Stomach smooth muscle (tissue), 2 donors: ENCODE results near the gene KCNG2.

ENCODE experiments used
- H3K27ac ChIP-seq: one replicate; pipeline ENCODE4 v1.7.0; 2013; ENCODE audit warnings: mild to moderate bottlenecking, low read length, inconsistent platforms
- H3K27me3 ChIP-seq, 2 donors: one replicate each; pipeline ENCODE4 v1.7.0; 2013; ENCODE audit warnings: low read length in 2 of 2; ENCODE audit not compliant: insufficient read depth in 2 of 2, control insufficient read depth in 1 of 2
- H3K36me3 ChIP-seq, 2 donors: one replicate each; pipeline ENCODE4 v1.7.0; 2013; ENCODE audit warnings: low read length in 2 of 2; ENCODE audit not compliant: control insufficient read depth in 2 of 2, insufficient read depth in 2 of 2
- H3K4me1 ChIP-seq: one replicate; pipeline ENCODE4 v1.7.0; 2013; ENCODE audit warnings: low read length; ENCODE audit not compliant: control insufficient read depth, insufficient read depth
- H3K4me3 ChIP-seq, 2 donors: one replicate each; pipeline ENCODE4 v1.7.0; 2013; ENCODE audit warnings: low read length in 2 of 2
- H3K9ac ChIP-seq, 2 donors: one replicate each; pipeline ENCODE4 v1.7.0; 2013; ENCODE audit warnings: low read length in 2 of 2, mild to moderate bottlenecking in 1 of 2
- H3K9me3 ChIP-seq, 2 donors: one replicate each; pipeline ENCODE4 v1.7.0; 2013; ENCODE audit warnings: low read length in 2 of 2; ENCODE audit not compliant: control insufficient read depth in 2 of 2
- donor health status: healthy.
- donor health status: Pancreatic carcinoma.

Gene KCNG2

GRCh38 chr18:79786304-79786703 is 11.4 kb upstream of the KCNG2 start:
- Histone ChIP-seq H3K36me3 (no peaks in the 10 kb centered on the region), H3K9ac (no peak overlapping the region), H3K27me3 (peaks cover 46 to 71% of the 10 kb centered on the region in 2 donors), H3K4me3 (no peak overlapping the region), H3K9me3 (peaks cover 0 to 6% of the 10 kb centered on the region in 2 donors), H3K4me1 (peaks cover 4% of the 10 kb centered on the region), H3K27ac (no peak overlapping the region)

GRCh38 chr18:79786786-79787526 is 10.8 kb upstream of the KCNG2 start:
- Histone ChIP-seq H3K4me1 (peaks cover 9% of the 10 kb centered on the region), H3K36me3 (no peaks in the 10 kb centered on the region), H3K27ac (no peak overlapping the region), H3K9ac (no peak overlapping the region), H3K4me3 (no peak overlapping the region), H3K9me3 (peaks cover 0 to 6% of the 10 kb centered on the region in 2 donors), H3K27me3 (peaks cover 50 to 76% of the 10 kb centered on the region in 2 donors)

- Histone ChIP-seq H3K27me3 (peaks cover 52 to 81% of the 10 kb centered on the region in 2 donors), H3K4me3 (no peak overlapping the region), H3K27ac (no peak overlapping the region), H3K36me3 (no peaks in the 10 kb centered on the region), H3K9ac (no peak overlapping the region), H3K4me1 (peaks cover 9% of the 10 kb centered on the region), H3K9me3 (peaks cover 0 to 6% of the 10 kb centered on the region in 2 donors)
Observed at GRCh38 chr18:79787527-79787864, 10.2 kb upstream of the KCNG2 start.

GRCh38 chr18:79787865-79788733 is 9.6 kb upstream of the KCNG2 start:
- H3K4me1 ChIP-seq, result peaks cover 9% of the 10 kb centered on the region
- peak overlapping the region in 1 of 2 donors; percentile 47 for H3K4me3 ChIP-seq
- no peaks in the 10 kb centered on the region for H3K36me3 ChIP-seq
- H3K9me3 ChIP-seq, result peaks cover 0 to 6% of the 10 kb centered on the region in 2 donors
- no peak overlapping the region for H3K9ac ChIP-seq
- H3K27me3 ChIP-seq, result peaks cover 53 to 84% of the 10 kb centered on the region in 2 donors
- H3K27ac ChIP-seq, result no peak overlapping the region

- H3K4me1 ChIP-seq, result peaks cover 9% of the 10 kb centered on the region
- H3K27ac ChIP-seq, result no peak overlapping the region
- peaks cover 0 to 6% of the 10 kb centered on the region in 2 donors for H3K9me3 ChIP-seq
- no peak overlapping the region for H3K4me3 ChIP-seq
- H3K9ac ChIP-seq, result no peak overlapping the region
- peaks cover 53 to 83% of the 10 kb centered on the region in 2 donors for H3K27me3 ChIP-seq
- H3K36me3 ChIP-seq, result no peaks in the 10 kb centered on the region
Observed at GRCh38 chr18:79788734-79789085, 9.0 kb upstream of the KCNG2 start.

GRCh38 chr18:79789091-79789891 is 8.4 kb upstream of the KCNG2 start:
- Histone ChIP-seq H3K27ac (no peak overlapping the region), H3K9ac (no peak overlapping the region), H3K36me3 (no peaks in the 10 kb centered on the region), H3K27me3 (peaks cover 49 to 78% of the 10 kb centered on the region in 2 donors), H3K4me3 (no peak overlapping the region), H3K9me3 (peaks cover 0 to 6% of the 10 kb centered on the region in 2 donors), H3K4me1 (peaks cover 9% of the 10 kb centered on the region)

GRCh38 chr18:79789901-79790890 is 7.5 kb upstream of the KCNG2 start:
- no peaks in the 10 kb centered on the region for H3K36me3 ChIP-seq
- peaks cover 9% of the 10 kb centered on the region for H3K4me1 ChIP-seq
- no peak overlapping the region for H3K27ac ChIP-seq
- no peak overlapping the region for H3K4me3 ChIP-seq
- H3K9ac ChIP-seq, result no peak overlapping the region
- H3K9me3 ChIP-seq, result peaks cover 0 to 6% of the 10 kb centered on the region in 2 donors
- H3K27me3 ChIP-seq, result peaks cover 46 to 71% of the 10 kb centered on the region in 2 donors

- no peak overlapping the region for H3K27ac ChIP-seq
- peaks cover 9% of the 10 kb centered on the region for H3K4me1 ChIP-seq
- peaks cover 0 to 6% of the 10 kb centered on the region in 2 donors for H3K9me3 ChIP-seq
- peaks cover 38 to 66% of the 10 kb centered on the region in 2 donors for H3K27me3 ChIP-seq
- H3K4me3 ChIP-seq, result peak overlapping the region; percentile 15 to 34
- H3K9ac ChIP-seq, result no peak overlapping the region
- no peaks in the 10 kb centered on the region for H3K36me3 ChIP-seq
Observed at GRCh38 chr18:79790996-79791972, 6.5 kb upstream of the KCNG2 start.
